ENCODE results near the gene PHC2. TPM values are rescaled to one million over a fixed set of nuclear protein-coding genes. Genes with fewer than 3 reads are reported as not detected.

PHC2 gene
- total and polyA plus RNA-seq, 4 donors = 51.9 to 111 (median 91.6) TPM

DNA sequence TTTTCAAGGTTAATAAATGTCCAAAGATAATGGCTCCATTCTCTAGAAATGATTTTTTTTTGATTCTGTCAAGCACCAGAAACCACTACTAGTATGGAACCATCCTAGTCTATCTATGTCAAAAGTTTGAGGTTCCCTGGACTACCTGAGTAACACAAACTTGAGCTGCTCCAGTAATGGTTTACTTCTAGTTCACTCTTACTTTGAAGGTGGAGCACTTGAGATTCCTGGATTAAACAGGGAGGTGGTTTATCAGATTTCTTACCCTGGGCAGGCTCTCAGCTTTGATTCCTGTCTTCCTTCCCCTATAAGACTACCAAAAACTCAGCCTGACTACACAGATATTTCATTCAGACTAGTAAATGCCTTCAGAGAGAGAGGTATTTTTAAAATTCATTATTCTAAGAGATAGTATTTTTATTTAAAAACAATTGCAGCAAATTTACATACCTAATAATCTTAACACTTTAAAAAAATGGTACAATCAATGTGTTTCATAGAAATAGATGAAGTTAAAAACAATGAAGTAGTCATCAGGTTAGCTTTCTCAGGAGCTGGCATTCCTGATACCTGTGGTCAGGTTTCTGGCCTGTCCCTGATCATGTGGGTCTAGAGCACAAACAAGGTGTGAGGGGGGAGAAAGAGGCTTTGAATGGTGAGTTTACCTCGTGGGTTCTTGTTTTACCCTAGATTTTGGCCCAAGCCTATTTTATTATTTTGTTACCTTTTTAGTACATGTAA, 23.4 kb downstream of the PHC2 start:
- no peak for DNase-seq (ENCODE audit: low read depth in 4 of 6, low spot score in 6 of 6)
- no CpG with 5 or more reads among the region's 1 CpG for WGBS (ENCODE audit: insufficient coverage)
- H3K27me3 ChIP-seq (ENCODE audit: control insufficient read depth, insufficient read depth, low read length) = peaks cover 2% of the 10 kb centered on the region
- H3K27ac ChIP-seq (ENCODE audit: low read depth, low read length) = no peak overlapping the region
- no peaks in the 10 kb centered on the region for H3K4me1 ChIP-seq (ENCODE audit: control insufficient read depth, insufficient read depth, low read length)
- no peak overlapping the region for H3K4me3 ChIP-seq (ENCODE audit: low read depth, low read length)
- H3K9me3 ChIP-seq (ENCODE audit: control insufficient read depth, insufficient read depth, low read length) = no peaks in the 10 kb centered on the region
- no peaks in the 10 kb centered on the region for H3K36me3 ChIP-seq (ENCODE audit: control insufficient read depth, insufficient read depth, low read length)

DNA sequence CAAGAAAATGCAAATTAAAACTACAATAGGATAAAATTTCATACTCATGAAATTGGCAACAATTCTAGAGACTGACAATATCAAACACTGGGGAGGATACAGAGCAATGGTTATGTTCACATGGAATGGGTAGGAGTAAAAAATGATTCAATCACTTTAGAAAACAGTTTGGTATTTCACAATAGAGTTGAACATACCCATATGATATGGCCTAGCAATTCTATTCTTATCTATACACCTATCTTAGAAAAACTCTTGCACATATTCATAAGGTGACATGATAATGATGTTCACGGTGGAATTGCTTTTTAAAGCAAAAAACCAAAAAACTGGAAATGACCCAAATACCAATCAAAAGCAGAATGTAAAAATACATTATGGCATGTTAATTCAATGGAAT, 28.7 kb downstream of the PHC2 start:
- Histone ChIP-seq H3K27me3 (ENCODE audit: control insufficient read depth, insufficient read depth, low read length) (no peaks in the 10 kb centered on the region), H3K9me3 (ENCODE audit: control insufficient read depth, insufficient read depth, low read length) (no peaks in the 10 kb centered on the region), H3K4me3 (ENCODE audit: low read depth, low read length) (no peak overlapping the region), H3K27ac (ENCODE audit: low read depth, low read length) (no peak overlapping the region), H3K4me1 (ENCODE audit: control insufficient read depth, insufficient read depth, low read length) (no peaks in the 10 kb centered on the region), H3K36me3 (ENCODE audit: control insufficient read depth, insufficient read depth, low read length) (no peaks in the 10 kb centered on the region)
- no CpG with 5 or more reads among the region's 1 CpG for WGBS (ENCODE audit: insufficient coverage)
- DNase-seq (ENCODE audit: low read depth in 4 of 6, low spot score in 6 of 6) = no peak

DNA sequence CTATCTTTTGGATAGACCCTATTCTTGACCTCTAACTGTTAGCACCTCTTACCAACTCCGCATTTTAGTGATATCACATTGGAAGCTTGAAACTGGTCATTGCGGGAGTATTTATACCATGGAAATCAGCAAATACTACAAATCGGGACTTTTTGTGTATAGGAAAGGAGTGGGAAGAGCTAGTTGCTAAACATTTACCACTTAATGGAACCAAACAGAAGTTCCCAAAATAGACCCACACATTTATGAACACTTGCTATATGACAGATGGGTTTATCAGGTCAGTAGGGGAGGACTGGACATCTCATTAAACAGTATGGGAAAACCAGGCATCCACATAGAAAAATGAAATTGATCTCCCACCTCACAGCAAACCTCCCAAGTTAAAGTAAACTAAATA, 29.4 kb downstream of the PHC2 start:
- Histone ChIP-seq H3K27ac (ENCODE audit: low read depth, low read length) (no peak overlapping the region), H3K27me3 (ENCODE audit: control insufficient read depth, insufficient read depth, low read length) (no peaks in the 10 kb centered on the region), H3K9me3 (ENCODE audit: control insufficient read depth, insufficient read depth, low read length) (no peaks in the 10 kb centered on the region), H3K4me1 (ENCODE audit: control insufficient read depth, insufficient read depth, low read length) (no peaks in the 10 kb centered on the region), H3K36me3 (ENCODE audit: control insufficient read depth, insufficient read depth, low read length) (no peaks in the 10 kb centered on the region), H3K4me3 (ENCODE audit: low read depth, low read length) (no peak overlapping the region)
- DNase-seq (ENCODE audit: low read depth in 4 of 6, low spot score in 6 of 6) = no peak
- WGBS (ENCODE audit: insufficient coverage) = no CpG with 5 or more reads among the region's 3 CpGs

DNA sequence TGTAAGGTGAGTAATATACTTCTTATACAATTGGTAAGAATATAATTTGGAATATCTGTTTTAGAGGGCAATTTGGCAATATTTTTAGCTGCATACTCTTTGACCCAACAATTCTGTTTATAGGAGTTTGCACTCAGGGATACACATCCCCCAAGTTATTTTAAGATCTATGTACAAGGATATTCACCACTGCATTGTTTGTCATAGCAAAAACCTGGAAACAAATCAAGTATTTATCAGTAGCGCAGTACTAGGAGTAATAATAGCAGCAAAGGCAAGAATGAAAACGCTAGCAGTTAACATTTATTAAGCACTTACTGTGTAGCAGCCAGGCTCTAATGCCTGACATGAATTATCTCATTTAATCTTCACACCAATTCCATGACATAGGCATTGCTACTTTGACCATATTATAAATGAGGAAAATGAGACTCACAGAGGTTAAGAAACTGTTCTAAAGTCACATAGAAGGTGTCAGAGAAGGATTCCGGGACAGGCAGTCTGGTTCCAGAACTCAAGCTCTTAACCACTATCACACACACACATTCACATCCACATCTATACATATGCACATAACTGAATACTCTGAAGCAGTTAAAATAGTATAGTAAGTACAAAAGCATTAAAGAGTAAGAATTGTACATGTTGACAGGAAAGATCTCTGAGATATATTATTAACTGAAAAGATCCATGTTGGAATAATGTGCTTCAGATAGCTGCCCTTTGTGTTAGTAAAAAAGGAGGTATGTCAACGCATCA, 30.6 kb downstream of the PHC2 start:
- Histone ChIP-seq H3K4me1 (ENCODE audit: control insufficient read depth, insufficient read depth, low read length) (no peaks in the 10 kb centered on the region), H3K27ac (ENCODE audit: low read depth, low read length) (no peak overlapping the region), H3K36me3 (ENCODE audit: control insufficient read depth, insufficient read depth, low read length) (no peaks in the 10 kb centered on the region), H3K9me3 (ENCODE audit: control insufficient read depth, insufficient read depth, low read length) (no peaks in the 10 kb centered on the region), H3K4me3 (ENCODE audit: low read depth, low read length) (no peak overlapping the region), H3K27me3 (ENCODE audit: control insufficient read depth, insufficient read depth, low read length) (no peaks in the 10 kb centered on the region)
- no CpG with 5 or more reads among the region's 4 CpGs for WGBS (ENCODE audit: insufficient coverage)
- no peak for DNase-seq (ENCODE audit: low read depth in 4 of 6, low spot score in 6 of 6)

DNA sequence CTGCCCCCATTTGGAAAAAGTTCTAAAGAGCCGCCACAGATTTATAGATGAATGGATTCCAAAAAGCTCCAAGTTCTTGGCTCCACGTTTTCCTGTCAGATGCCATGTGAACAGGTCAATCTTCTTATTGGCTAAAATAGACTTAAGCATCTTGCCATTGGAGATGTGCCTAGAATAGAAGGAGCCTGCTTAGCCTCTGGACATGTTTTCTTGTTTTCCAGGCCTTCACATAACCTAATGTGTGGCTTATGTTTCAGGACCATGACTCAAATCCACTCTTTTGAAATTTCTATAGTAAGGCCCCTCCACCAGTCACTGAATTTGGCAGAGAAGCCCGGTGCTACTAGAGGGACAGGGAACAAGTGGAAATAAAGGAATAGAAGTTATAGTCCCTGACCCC, 31.5 kb downstream of the PHC2 start:
- H3K27ac ChIP-seq (ENCODE audit: low read depth, low read length) = no peak overlapping the region
- H3K4me3 ChIP-seq (ENCODE audit: low read depth, low read length) = no peak overlapping the region
- 68% methylated on average over 2 of the region's 3 CpGs for whole genome bisulfite sequencing (ENCODE audit: insufficient coverage)
- no peaks in the 10 kb centered on the region for H3K27me3 ChIP-seq (ENCODE audit: control insufficient read depth, insufficient read depth, low read length)
- H3K36me3 ChIP-seq (ENCODE audit: control insufficient read depth, insufficient read depth, low read length) = no peaks in the 10 kb centered on the region
- peaks cover 4% of the 10 kb centered on the region for H3K4me1 ChIP-seq (ENCODE audit: control insufficient read depth, insufficient read depth, low read length)
- DNase-seq (ENCODE audit: low read depth in 4 of 6, low spot score in 6 of 6) = no peak
- H3K9me3 ChIP-seq (ENCODE audit: control insufficient read depth, insufficient read depth, low read length) = no peaks in the 10 kb centered on the region

GRCh38 chr1:33397994-33398393, 32.9 kb downstream of the PHC2 start:
- no peak for DNase-seq (ENCODE audit: low read depth in 4 of 6, low spot score in 6 of 6)
- H3K36me3 ChIP-seq (ENCODE audit: control insufficient read depth, insufficient read depth, low read length) = no peaks in the 10 kb centered on the region
- no peak overlapping the region for H3K27ac ChIP-seq (ENCODE audit: low read depth, low read length)
- peaks cover 4% of the 10 kb centered on the region for H3K4me1 ChIP-seq (ENCODE audit: control insufficient read depth, insufficient read depth, low read length)
- no peak overlapping the region for H3K4me3 ChIP-seq (ENCODE audit: low read depth, low read length)
- no peaks in the 10 kb centered on the region for H3K9me3 ChIP-seq (ENCODE audit: control insufficient read depth, insufficient read depth, low read length)
- no peaks in the 10 kb centered on the region for H3K27me3 ChIP-seq (ENCODE audit: control insufficient read depth, insufficient read depth, low read length)

DNA sequence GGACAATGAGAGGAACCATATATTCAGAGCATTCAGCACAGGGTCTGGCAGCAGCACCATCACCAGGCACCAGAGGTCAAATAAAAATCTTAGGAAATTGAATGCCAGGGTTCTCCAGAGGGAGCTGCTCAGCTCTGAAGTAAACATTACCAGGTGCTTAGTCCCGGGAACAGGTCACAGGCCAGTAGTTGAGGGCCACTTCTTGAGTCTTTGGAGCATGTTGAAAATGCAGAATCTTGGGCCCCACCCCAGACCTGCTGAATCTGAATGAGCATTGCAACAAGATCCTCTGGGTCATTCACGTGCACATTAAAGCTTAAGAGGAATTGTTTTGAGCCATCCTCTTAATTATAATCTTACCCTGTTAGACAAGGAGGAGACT, 33.8 kb downstream of the PHC2 start:
- no peak for DNase-seq (ENCODE audit: low read depth in 4 of 6, low spot score in 6 of 6)
- Histone ChIP-seq H3K27me3 (ENCODE audit: control insufficient read depth, insufficient read depth, low read length) (no peaks in the 10 kb centered on the region), H3K27ac (ENCODE audit: low read depth, low read length) (no peak overlapping the region), H3K36me3 (ENCODE audit: control insufficient read depth, insufficient read depth, low read length) (no peaks in the 10 kb centered on the region), H3K4me3 (ENCODE audit: low read depth, low read length) (no peak overlapping the region), H3K9me3 (ENCODE audit: control insufficient read depth, insufficient read depth, low read length) (no peaks in the 10 kb centered on the region), H3K4me1 (ENCODE audit: control insufficient read depth, insufficient read depth, low read length) (peaks cover 4% of the 10 kb centered on the region)
- WGBS (ENCODE audit: insufficient coverage) = 82% methylated on average over 2 of the region's 2 CpGs

- Histone ChIP-seq H3K36me3 (ENCODE audit: control insufficient read depth, insufficient read depth, low read length) (no peaks in the 10 kb centered on the region), H3K4me1 (ENCODE audit: control insufficient read depth, insufficient read depth, low read length) (peaks cover 4% of the 10 kb centered on the region), H3K4me3 (ENCODE audit: low read depth, low read length) (no peak overlapping the region), H3K9me3 (ENCODE audit: control insufficient read depth, insufficient read depth, low read length) (no peaks in the 10 kb centered on the region), H3K27me3 (ENCODE audit: control insufficient read depth, insufficient read depth, low read length) (no peaks in the 10 kb centered on the region), H3K27ac (ENCODE audit: low read depth, low read length) (no peak overlapping the region)
- DNase-seq (ENCODE audit: low read depth in 4 of 6, low spot score in 6 of 6) = peak in 1 of 6 donors; percentile 81
- 60% methylated on average over 7 of the region's 10 CpGs for WGBS (ENCODE audit: insufficient coverage)
These were observed 34.4 kb downstream of the PHC2 start for GRCh38 chr1:33396188-33397124.

- Histone ChIP-seq H3K27ac (ENCODE audit: low read depth, low read length) (no peak overlapping the region), H3K36me3 (ENCODE audit: control insufficient read depth, insufficient read depth, low read length) (no peaks in the 10 kb centered on the region), H3K9me3 (ENCODE audit: control insufficient read depth, insufficient read depth, low read length) (no peaks in the 10 kb centered on the region), H3K4me3 (ENCODE audit: low read depth, low read length) (no peak overlapping the region), H3K4me1 (ENCODE audit: control insufficient read depth, insufficient read depth, low read length) (peaks cover 4% of the 10 kb centered on the region), H3K27me3 (ENCODE audit: control insufficient read depth, insufficient read depth, low read length) (no peaks in the 10 kb centered on the region)
- WGBS (ENCODE audit: insufficient coverage) = 84% methylated on average over 4 of the region's 5 CpGs
- DNase-seq (ENCODE audit: low read depth in 4 of 6, low spot score in 6 of 6) = no peak
These were observed 36.1 kb downstream of the PHC2 start for GRCh38 chr1:33394770-33395169.

Measured in spinal cord (tissue), 10 donors.